Right lobe of liver (tissue), 4 donors: ENCODE measurements around the gene ELOA.

Experiments used
- CTCF ChIP-seq, 4 donors: fragments of 200-600 bp in 3 of 4; fragments of 450-650 bp in 1 of 4; IDR thresholded peaks; one replicate each; pipeline versions ENCODE4 v1.5.1 to v1.8.0; 2016 to 2022; ENCODE audit warnings: antibody characterized with exemption in 4 of 4, mild to moderate bottlenecking in 2 of 4
- POLR2A ChIP-seq: fragments of 450-650 bp; IDR thresholded peaks from one replicate; pipeline ENCODE4 v1.6.1; 2017; ENCODE audit warnings: antibody characterized with exemption, mild to moderate bottlenecking
- donor health status: DM: no; HTN: no; CAD: no.
- donor health status: DM: no; HTN: no; CAD: no.
- donor health status: DM: no; HTN: yes; CAD: no.

- no peak for TF ChIP-seq POLR2A
- no peak for TF ChIP-seq CTCF (IDR thresholded peaks at IDR 0.05)
These were observed 43.7 kb upstream of the ELOA start for GRCh38 chr1:23699280-23700179.
